NCI-H2196 (cell line): ENCODE results near the gene CA14.
"Not testable (repeated sequence)": the region's sequence is repeated elsewhere in the genome, so short reads cannot be mapped to it uniquely, and the experiment has no call there.

ENCODE experiments used
- DNase-seq: peaks from one replicate; lab custom pipeline; 2025; ENCODE audit not compliant: unreplicated experiment; lab: John Stamatoyannopoulos, UW

The CA14 gene

GRCh38 chr1:150257624-150258585, at the start of gene CA14:
CA14 (plus strand) TSS chr1:150257774; CDS start chr1:150258129, 355 bp downstream.
- DNase-seq = no peak

- not testable (repeated sequence) for DNase-seq
These were observed 49.1 kb upstream of the CA14 start for GRCh38 chr1:150208460-150208859.

DNA sequence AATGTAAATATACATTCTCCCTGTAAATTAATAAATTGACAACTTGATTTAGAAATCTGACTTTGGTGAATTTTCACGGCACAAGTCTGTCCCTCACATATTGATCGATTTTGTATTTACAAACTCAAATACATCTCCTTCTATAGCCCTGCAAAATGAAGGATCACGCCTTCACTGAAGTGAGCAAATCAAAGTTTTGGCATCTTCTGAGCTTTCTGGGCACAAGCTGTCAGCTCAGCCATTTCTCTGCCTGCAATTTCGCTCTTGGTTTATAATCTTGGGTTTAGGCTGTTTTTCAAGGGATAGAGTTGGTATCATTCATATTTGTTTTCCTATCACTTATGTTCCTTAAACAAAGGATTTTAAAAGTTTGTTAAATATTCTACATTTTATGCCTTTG, 47.5 kb upstream of the CA14 start:
- no peak for DNase-seq

- no peak for DNase-seq
These were observed 46.9 kb upstream of the CA14 start for GRCh38 chr1:150210706-150211105.

- DNase-seq = no peak
These were observed 45.5 kb upstream of the CA14 start for GRCh38 chr1:150212070-150212469.

DNA sequence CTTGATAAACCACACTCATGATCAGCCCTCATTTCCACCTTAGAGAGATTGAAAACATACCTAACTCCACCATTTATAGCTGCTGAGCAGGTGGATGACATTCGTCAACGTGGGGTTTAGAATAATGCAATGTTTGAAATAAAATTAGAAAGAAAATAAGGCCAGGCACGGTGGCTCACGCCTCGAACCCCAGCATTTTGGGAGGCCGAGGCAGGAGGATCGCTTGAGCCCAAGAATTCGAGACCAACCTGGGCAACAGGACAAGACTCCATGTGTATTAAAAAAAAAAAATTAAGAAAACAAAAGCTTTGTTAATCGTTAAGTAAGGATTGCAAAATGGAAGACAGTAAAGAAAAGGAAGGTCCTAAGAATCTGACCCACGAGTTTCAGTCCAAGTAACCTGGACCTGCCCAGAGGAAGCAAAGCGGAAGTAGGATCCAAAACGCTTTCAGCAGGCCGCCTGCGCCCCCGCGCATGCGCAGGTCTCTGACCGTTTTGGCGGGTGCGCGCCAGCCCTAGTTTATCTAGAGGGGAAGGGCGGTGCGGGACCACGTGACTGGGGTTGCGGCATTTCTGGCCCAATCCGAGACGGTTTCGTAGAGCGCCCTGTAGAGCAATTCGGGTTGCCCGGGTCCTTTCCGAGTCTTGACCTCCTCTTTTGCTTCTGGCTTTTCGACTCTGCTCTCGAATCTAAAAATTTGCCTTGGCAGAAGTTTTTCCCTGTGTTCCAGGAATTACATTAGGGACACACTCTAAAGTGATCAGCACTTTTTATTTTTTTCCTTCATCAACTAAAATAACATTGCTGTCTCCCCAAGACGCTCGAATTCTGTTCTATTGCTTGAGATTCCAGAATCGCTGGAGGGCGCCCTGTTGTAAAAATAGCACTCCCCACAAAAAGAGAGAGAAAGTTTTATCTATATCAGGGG, 44.1 kb upstream of the CA14 start:
- no peak for DNase-seq

- DNase-seq = not testable (repeated sequence)
These were observed 43.3 kb upstream of the CA14 start for GRCh38 chr1:150214099-150214756.

DNA sequence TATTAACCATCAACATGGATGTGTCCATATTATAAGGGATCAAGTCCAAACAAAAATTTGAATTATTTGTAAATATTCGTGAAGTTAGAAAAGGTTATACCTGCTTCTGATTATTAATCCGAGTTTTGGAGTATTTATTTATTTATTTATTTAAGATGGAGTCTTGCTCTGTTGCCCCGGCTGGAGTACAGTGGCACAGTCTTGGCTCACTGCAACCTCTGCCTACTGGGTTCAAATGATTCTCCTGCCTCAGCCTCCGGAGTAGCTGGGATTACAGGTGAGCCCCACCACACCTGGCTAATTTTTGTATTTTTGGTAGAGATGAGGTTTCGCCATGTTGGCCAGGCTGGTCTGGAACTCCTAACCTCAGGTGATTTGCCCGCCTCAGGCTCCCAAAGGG, 41.7 kb upstream of the CA14 start:
- DNase-seq = not testable (repeated sequence)

DNA sequence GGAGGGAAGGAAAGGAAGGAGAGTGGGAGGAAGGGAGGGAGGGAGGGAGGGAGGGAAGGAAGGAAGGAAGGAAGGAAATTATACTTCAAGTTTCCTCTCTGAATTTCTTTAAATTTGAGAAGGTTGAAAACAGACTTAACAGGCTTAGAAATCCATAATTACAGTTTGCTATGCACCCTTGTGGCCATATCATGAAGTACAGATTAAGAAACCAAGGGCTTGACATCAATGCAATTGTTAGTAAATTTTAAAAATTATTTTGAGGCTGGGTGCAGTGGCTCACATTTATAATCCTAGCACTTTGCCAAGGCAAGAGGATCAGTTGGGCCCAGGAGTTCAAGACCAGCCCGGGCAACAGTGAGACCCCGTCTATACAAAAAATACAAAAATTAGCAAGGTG, 36.0 kb upstream of the CA14 start:
- DNase-seq = peak; percentile 23

- DNase-seq = no peak
These were observed 32.6 kb upstream of the CA14 start for GRCh38 chr1:150224983-150225382.

- DNase-seq = no peak
These were observed 32.0 kb upstream of the CA14 start for GRCh38 chr1:150225546-150225945.

- DNase-seq = no peak
These were observed 31.1 kb upstream of the CA14 start for GRCh38 chr1:150226486-150226885.

- DNase-seq = no peak
These were observed 30.3 kb upstream of the CA14 start for GRCh38 chr1:150227228-150227627.

DNA sequence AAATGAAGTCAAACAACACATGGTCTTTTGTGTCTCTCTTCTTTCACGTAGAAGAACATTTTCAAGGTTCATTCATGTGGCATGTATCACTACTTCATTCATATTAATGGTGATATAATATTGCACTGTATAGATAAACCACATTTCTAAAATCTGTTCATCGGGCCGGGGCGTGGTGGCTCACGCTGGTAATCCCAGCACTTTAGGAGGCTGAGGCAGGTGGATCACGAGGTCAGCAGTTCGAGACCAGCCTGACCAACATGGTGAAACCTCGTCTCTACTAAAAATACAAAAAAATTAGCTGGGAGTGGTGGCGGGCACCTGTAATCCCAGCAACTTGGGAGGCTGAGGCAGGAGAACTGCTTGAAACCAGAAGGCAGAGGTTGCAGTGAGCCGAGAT, 29.3 kb upstream of the CA14 start:
- DNase-seq = not testable (repeated sequence)

- DNase-seq = not testable (repeated sequence)
These were observed 24.7 kb upstream of the CA14 start for GRCh38 chr1:150232921-150233320.

DNA sequence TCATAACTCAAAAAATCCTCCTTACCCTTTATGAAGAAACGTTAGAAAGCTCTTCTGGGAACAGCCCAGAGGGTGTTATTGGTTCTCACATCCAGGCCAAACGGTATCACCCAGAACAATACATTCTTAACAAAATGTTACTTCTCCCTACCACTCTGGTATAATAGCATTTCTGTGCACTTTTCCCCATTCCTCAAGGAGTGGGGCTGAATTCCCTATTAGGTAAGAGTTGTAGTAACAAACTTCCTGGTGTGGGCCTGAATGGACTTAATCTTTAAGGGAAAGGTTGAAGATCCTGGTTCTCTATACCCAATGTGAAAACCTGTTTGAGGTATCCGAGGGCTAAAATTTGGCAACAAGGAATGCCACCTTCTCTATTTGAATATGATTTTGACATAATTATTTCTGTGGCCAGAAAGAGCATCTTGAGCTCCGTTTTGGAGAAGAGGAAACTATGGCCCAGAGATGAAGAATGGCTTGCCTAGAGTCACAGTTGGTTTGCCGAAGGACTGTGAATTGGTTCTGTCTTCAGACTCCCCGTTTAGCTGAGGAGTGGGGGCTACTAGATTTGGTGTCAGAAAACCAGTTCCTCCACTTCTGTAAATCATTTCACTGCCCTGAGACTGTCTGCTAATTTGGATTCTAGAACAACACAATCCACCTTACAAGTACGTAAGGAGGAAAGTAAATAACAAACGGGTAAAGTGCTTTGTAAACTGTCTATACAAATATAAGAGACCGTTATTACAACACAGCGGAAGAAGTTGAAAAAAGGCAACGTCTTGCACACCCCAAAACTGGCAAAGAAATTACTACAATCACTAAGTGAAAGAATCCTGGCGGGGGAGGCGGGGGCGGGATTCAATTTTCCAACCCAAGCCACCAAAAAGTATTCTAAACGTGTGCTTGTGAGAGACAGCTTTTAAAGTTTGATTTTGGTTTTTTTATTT, 23.9 kb upstream of the CA14 start:
- DNase-seq = peak; percentile 15

- DNase-seq = no peak
These were observed 23.3 kb upstream of the CA14 start for GRCh38 chr1:150234309-150234565.

- peak; percentile 26 for DNase-seq
These were observed 22.8 kb upstream of the CA14 start for GRCh38 chr1:150234566-150235293.

DNA sequence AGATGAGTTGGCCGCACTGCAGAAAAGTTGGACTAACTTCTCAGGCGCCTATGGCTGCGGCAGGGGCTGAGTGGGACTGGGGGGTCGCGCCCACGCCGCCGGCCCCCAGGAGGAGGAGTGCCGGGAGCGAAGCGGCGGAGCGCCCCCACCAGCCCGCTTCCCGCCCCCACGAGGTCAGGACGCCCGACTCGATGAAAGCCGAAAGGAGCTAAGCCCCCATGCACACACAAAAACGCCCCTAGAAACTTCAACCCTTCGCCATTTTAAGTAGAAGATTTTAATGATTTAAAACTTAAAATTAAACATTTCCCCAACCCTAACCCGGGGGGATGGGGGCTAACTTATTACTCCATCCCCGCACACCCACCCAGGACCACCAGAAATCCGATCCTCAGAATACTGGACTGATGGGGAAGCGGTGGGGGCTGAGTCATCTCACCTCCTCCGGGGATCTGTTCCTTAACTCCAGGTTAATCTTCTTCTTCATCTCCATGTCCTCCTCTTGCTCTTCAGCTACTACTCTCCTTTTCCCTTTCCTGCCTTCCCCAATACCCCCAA, 22.2 kb upstream of the CA14 start:
- DNase-seq = no peak
